Gastrocnemius medialis (tissue), 4 donors: ENCODE data around the gene PHIP.

Source experiments
- POLR2A ChIP-seq, 2 donors: fragments of 450-650 bp; IDR thresholded peaks; one replicate each; pipeline ENCODE4 v1.6.1; 2017; ENCODE audit warnings: antibody characterized with exemption in 2 of 2, mild to moderate bottlenecking in 2 of 2, moderate library complexity in 2 of 2
- TF ChIP-seq, protein P1 (sequence below), 5 experiments: fragments of 450-650 bp in 3 of 5; fragments of 200-600 bp in 2 of 5; sonication (generic) in 2 of 5; IDR thresholded peaks in 4 of 5; conservative IDR thresholded peaks in 1 of 5; 1 replicate in 4 of 5; 2 replicates in 1 of 5; pipeline ENCODE4 v1.5.1; 2016 to 2019; ENCODE audit warnings: antibody characterized with exemption in 5 of 5, mild to moderate bottlenecking in 3 of 5, moderate library complexity in 3 of 5

DNA sequence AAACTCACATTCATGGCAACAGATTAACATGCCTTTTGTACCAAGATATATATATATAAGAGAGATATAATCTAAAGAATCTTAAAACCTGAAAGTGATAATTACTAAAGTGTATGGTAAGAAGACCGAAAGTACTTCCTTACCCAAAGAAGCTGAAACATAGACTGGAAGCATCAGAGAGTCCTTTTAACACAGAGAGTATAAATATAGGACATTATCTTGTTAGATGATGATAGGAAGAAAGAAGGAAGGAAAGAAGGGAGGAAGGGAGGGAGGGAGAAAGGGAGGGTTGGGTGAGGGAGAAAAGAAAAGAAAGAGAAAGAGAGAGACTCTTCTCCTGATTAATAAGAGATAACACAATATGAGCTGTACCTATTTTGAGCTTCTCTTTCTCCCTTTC is 68.2 kb downstream of the PHIP start:
- TF ChIP-seq, protein P1, sequence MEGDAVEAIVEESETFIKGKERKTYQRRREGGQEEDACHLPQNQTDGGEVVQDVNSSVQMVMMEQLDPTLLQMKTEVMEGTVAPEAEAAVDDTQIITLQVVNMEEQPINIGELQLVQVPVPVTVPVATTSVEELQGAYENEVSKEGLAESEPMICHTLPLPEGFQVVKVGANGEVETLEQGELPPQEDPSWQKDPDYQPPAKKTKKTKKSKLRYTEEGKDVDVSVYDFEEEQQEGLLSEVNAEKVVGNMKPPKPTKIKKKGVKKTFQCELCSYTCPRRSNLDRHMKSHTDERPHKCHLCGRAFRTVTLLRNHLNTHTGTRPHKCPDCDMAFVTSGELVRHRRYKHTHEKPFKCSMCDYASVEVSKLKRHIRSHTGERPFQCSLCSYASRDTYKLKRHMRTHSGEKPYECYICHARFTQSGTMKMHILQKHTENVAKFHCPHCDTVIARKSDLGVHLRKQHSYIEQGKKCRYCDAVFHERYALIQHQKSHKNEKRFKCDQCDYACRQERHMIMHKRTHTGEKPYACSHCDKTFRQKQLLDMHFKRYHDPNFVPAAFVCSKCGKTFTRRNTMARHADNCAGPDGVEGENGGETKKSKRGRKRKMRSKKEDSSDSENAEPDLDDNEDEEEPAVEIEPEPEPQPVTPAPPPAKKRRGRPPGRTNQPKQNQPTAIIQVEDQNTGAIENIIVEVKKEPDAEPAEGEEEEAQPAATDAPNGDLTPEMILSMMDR (IDR thresholded peaks at IDR 0.05 in 4 of 5, conservative IDR thresholded peaks at IDR 0.05 in 1 of 5) = no peak
- no peak for TF ChIP-seq POLR2A (IDR thresholded peaks at IDR 0.05)
